HUES48 (cell line): Measurements from ENCODE around the gene XYLT1.

Experiments
- H3K27ac ChIP-seq: one replicate; pipeline ENCODE4 v1.7.0; 2013; ENCODE audit warnings: low read depth, low read length, inconsistent platforms
- H3K27me3 ChIP-seq: 2 replicates; pipeline ENCODE4 v1.6.1; 2013; ENCODE audit warnings: mild to moderate bottlenecking, low read length; ENCODE audit not compliant: control insufficient read depth, insufficient read depth
- H3K36me3 ChIP-seq: 2 replicates; pipeline ENCODE4 v1.6.1; 2013; ENCODE audit warnings: low read length; ENCODE audit not compliant: control insufficient read depth, insufficient read depth
- H3K4me1 ChIP-seq: 2 replicates; pipeline ENCODE4 v1.6.1; 2013; ENCODE audit warnings: mild to moderate bottlenecking, low read length; ENCODE audit not compliant: control insufficient read depth, insufficient read depth
- H3K4me3 ChIP-seq: 2 replicates; pipeline ENCODE4 v1.5.1; 2013; ENCODE audit warnings: mild to moderate bottlenecking, low read depth, low read length
- H3K9ac ChIP-seq: 2 replicates; pipeline ENCODE4 v1.6.1; 2013; ENCODE audit warnings: mild to moderate bottlenecking, low read depth, low read length, moderate library complexity
- H3K9me3 ChIP-seq: 2 replicates; pipeline ENCODE4 v1.6.1; 2013; ENCODE audit warnings: low read length; ENCODE audit not compliant: control insufficient read depth, insufficient read depth

XYLT1 gene

DNA sequence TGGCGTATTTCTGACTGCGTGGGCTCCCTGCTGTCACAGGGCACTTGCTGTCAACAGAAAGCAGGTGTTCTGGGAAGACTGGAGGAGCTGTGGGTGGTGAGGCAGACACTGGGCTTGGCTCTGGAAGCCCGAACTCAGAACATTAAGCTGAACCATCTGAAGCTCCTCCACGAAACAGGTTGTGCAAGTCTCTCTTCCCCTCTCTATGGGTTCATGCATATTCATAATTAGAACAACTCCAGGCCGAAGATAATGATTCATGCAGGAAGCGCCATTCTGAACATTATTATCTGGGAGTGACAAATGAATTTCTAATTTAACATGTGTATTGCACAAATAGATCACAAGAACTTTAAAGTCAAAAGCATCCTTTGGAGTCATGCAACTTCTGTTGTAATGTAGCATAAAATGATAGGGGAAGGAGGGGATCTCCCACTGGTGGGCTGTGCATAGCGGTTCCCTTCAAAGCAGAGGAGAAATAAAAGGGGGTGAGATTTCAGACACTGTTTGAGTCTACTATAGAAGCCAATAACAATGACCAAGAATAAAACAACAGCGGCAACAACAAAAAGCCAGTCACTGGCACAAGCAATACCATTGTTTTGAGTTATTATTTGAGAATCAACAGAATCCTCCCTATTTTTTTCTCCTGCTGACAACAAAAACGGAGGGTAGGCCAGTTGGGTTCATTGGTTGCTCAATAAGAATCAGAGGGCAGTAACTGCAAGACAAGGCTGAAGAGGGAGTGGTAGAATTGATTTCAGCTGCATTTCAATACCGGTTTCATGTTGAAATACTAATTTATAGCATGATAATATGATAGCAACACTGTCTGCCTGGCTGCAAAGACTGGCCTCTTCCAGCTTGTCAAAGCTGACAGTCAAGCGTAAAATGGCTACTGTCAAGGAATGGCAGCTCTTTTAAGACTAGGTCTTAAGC is 407.3 kb downstream of the XYLT1 start:
- no peaks in the 10 kb centered on the region for H3K36me3 ChIP-seq
- H3K9me3 ChIP-seq = no peaks in the 10 kb centered on the region
- H3K27me3 ChIP-seq = no peaks in the 10 kb centered on the region
- no peak overlapping the region for H3K9ac ChIP-seq
- H3K27ac ChIP-seq = no peak overlapping the region
- no peak overlapping the region for H3K4me3 ChIP-seq
- peaks cover 3% of the 10 kb centered on the region; the same call in 1 of the 2 replicates for H3K4me1 ChIP-seq

DNA sequence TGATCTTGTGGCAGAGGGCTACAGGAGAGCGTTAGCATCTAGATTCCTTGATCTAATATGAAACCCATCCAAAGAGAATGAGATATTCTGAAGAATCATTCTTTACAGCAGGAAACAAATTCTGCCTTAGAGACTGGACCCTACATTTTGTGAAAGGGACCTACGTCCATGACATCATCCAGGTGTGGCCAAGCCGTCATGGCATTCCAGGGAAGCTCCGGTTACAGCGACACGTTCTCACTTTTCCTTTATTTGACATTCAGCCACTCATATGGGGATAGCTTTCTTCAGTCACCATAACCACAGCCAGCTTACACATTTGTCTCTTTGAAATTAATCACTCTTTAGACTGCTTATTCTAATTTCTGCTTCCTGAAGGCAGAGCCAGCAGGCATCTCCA is 408.1 kb downstream of the XYLT1 start:
- Histone ChIP-seq H3K4me1 (no peaks in the 10 kb centered on the region; the same call in 1 of the 2 replicates), H3K27me3 (no peaks in the 10 kb centered on the region), H3K9me3 (no peaks in the 10 kb centered on the region), H3K36me3 (no peaks in the 10 kb centered on the region), H3K9ac (no peak overlapping the region), H3K27ac (no peak overlapping the region), H3K4me3 (no peak overlapping the region)

DNA sequence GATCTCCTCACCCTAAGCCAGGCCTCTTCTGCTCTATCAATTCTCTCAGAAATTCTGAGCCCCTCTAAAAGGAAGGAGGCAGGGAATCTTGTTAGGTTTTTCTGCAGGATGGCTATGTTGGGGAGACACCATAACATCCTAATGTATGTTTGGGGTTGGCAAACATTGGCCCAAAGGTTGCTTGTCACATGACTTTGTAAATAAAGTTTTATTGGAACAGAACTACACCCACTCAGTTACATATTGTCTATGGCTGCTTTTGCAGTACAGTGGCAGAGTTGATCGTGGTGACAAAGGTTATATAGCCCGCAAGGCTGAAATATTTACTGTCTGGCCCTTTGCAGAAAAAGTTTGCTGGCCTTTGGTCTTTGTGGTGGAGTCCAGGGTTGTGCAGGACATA is 409.4 kb downstream of the XYLT1 start:
- Histone ChIP-seq H3K27me3 (no peaks in the 10 kb centered on the region), H3K9ac (no peak overlapping the region), H3K27ac (no peak overlapping the region), H3K4me3 (no peak overlapping the region), H3K9me3 (no peaks in the 10 kb centered on the region), H3K4me1 (no peaks in the 10 kb centered on the region), H3K36me3 (no peaks in the 10 kb centered on the region)

DNA sequence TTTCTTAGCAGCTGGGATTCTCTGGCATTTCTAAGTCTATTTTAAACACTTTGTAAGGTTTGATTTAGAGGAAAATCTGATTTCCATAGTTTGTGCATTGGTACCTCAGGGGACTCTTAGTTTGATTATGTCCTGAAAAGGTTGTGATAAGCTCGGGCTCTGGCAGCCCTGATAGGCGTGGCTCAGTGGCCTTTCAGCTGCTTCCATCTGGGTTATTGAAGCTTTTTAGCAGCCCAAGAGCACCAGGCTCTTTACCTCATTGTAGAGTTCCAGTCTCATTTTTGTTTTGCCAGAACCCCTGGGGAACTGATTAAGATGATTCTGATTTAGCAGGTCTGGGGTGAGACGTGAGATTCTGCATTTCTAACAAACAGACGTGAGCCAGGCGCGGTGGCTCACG is 412.3 kb downstream of the XYLT1 start:
- no peaks in the 10 kb centered on the region for H3K9me3 ChIP-seq
- no peaks in the 10 kb centered on the region for H3K27me3 ChIP-seq
- H3K9ac ChIP-seq = no peak overlapping the region
- H3K4me3 ChIP-seq = no peak overlapping the region
- H3K27ac ChIP-seq = no peak overlapping the region
- H3K36me3 ChIP-seq = no peaks in the 10 kb centered on the region
- H3K4me1 ChIP-seq = no peaks in the 10 kb centered on the region

DNA sequence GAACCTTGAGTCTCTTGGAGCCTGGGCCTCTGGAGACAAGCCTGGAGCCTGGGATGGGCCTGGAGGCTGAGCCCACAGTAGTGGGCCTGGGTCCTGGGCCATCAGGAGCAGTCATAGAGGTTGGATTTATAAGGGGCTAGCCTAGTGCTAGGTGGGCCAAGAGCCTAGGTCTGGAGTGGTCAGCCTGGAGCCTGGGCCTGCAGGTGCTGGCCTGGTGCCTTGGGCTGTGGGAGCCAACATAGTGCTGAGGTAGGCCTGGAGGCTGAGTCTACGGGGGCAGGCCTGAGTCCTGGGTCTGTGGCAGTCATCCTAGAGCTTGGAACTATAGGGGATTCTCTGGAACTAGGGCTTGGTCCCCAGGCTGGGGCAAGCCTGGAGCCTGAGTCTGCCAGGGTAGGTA is 414.1 kb downstream of the XYLT1 start:
- Histone ChIP-seq H3K27me3 (no peaks in the 10 kb centered on the region), H3K4me3 (no peak overlapping the region), H3K36me3 (no peaks in the 10 kb centered on the region), H3K27ac (no peak overlapping the region), H3K9ac (no peak overlapping the region), H3K4me1 (no peaks in the 10 kb centered on the region), H3K9me3 (no peaks in the 10 kb centered on the region)

DNA sequence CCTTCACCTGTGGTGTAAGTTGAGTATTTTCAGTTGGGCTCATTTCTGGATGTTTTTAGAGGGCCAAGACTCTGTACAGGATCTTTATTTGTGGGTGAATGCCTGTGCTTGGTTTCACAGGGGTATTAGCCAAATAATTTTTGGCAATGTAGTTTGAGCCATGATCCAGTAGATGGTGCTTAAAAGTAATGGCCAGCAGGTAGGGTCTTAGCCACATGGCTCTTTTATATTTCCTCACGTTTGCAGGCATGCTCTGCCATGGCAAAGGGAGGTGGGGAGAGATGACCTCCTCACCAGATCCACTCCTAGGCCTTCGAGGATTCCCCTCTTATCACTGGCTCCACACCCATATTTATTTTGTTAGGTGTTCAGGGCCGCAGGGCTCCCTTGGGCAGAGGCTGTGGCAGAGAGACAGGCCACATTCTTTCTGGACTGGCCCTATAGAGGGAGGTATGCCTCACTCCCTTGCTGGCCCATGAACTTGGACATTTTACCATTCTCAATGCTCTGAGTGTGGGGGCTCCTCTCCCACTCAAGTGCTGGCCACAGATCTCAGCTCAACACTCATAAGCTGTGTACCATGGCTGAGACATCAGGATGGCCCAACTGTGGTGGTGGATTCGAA is 417.1 kb downstream of the XYLT1 start:
- no peaks in the 10 kb centered on the region for H3K27me3 ChIP-seq
- H3K4me1 ChIP-seq = no peaks in the 10 kb centered on the region
- H3K4me3 ChIP-seq = no peak overlapping the region
- no peak overlapping the region for H3K27ac ChIP-seq
- H3K9me3 ChIP-seq = peaks cover 5% of the 10 kb centered on the region; the same call in 1 of the 2 replicates
- no peaks in the 10 kb centered on the region for H3K36me3 ChIP-seq
- H3K9ac ChIP-seq = no peak overlapping the region
